SK-MEL-5 (cell line): ENCODE data around the gene BABAM1. TPM values are rescaled to one million over a fixed set of nuclear protein-coding genes. Genes with fewer than 3 reads are reported as not detected.

Experiments used
- DNase-seq: peaks from one replicate; pipeline ENCODE4 v3.0.0-alpha.2; 2016; ENCODE audit warnings: low read depth, low spot score
- in situ Hi-C: cut with HindIII; loops from 2 replicates; pipeline ENCODE4 v1.10.0; 2016; ENCODE audit warnings: low sequenced_read_pairs, high pct_unique_total_duplicates, low pct_unique_long_range_greater_than_20kb
- total RNA-seq: library from RNA; depleted of rRNA; stranded (reverse); fragments of >200 nt; shearing (Covaris generic); gene quantifications from 2 replicates; pipeline ENCODE4 v1.2.3, GENCODE V29; 2014

Gene BABAM1
- total RNA-seq, 1 experiment from 2014 or later = 61.0 TPM

DNA sequence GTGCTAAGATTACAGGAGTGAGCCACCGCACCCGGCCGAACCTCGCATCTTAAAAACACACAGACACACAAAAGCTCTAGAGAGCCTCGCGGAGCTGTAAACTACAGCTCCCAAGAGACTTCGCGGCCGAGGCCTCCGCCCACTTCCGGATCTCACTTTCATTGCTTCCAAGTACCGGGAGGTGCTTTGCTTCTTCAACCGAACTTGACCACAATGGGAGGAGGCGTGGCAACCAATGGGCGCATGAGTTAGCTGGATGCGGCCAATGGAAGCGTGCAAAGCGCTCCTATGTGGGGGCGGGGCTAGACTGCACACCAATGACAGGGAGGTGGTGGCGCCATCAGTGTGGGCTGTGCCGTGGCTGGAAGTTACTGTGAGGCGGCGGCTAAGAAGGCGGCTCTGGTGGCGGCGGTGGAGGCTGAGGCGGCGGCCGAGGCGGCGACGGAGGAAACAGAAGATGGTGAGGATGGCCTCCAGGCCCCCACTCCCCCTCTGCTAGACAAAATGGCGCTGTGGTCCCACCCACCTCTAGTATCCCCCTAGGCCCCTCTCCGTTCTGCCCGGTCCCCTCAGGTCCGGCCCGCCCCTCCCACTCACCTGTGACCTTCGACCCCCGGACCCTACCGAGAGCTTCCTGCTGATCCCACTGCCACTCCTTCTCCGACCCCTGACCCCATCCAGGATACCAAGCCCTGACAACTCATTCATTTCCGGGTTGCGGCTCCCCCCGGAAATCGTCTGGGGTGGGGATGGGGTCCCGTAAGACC, 42.1 kb downstream of the BABAM1 start, which contains the start of gene DDA1:
Gene DDA1 (plus strand): TSS at position 366 of the 767 bp plus-strand sequence. CDS start 92 bp downstream, at position 458.
- peak; percentile 99 for DNase-seq
- in situ Hi-C loops = no loop called here

DNA sequence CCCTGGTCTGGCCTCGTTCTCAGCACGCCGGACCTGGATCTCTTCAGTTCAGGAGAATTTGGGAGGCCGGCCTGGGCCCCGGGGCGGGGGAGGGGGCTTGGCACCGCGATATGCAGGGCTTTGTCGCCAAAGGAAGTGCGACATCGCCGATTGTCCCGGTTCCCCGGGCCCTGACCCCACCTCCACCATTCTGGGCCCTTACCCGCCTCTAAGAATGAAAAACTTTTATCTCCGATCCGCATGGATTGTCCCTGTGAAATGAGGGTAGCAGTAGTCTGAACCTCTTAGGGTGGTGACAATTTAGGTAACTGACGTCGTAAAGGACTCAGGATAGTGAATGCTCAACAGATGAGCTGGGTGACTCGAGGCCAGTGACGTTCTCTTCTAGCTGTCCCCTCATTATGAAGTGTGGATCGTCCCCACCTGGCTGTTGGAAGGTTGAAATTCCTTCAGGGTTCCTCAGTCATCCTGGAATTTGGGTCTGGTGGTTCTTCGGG, 42.8 kb downstream of the BABAM1 start:
- in situ Hi-C loops = no loop called here

DNA sequence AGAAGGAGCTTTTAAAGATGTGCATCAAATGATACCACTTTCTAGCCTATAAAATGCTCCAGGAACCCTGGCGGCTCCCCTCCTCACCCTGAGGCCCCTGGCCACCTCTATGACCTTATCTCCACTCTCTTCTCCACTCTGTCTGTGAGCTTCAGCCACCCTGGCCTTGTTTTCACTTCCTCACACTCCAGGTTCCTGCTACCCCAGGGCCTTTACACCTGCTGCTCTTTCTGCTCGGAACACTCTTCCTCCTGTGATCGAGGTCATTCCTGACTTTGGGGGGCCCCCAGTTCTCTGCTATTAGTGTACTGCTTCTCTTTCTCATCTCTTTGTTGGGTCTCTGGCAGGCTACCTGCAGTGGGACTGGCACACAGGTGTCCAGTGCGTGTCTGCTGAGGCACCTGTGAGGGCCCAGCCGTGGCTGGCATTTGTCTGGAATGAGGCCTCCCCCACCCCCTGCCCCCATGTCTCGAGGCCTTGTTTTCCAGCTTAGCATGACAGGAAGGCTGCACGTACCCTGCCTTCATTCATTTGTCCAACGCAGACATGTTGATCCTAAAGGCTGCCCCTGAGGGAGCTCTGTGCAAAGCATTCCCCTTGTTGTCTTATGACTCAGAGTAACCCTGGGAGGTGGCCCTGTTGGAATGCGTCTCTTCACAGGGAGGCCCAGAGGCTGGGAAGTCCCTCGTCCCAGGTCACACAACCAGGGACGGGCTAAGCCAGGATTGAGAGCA, 44.4 kb downstream of the BABAM1 start:
- no peak for DNase-seq
- in situ Hi-C loops = no loop called here

More for the DNA sequence above, 42.8 kb downstream of the BABAM1 start:
- no peak for DNase-seq

DNA sequence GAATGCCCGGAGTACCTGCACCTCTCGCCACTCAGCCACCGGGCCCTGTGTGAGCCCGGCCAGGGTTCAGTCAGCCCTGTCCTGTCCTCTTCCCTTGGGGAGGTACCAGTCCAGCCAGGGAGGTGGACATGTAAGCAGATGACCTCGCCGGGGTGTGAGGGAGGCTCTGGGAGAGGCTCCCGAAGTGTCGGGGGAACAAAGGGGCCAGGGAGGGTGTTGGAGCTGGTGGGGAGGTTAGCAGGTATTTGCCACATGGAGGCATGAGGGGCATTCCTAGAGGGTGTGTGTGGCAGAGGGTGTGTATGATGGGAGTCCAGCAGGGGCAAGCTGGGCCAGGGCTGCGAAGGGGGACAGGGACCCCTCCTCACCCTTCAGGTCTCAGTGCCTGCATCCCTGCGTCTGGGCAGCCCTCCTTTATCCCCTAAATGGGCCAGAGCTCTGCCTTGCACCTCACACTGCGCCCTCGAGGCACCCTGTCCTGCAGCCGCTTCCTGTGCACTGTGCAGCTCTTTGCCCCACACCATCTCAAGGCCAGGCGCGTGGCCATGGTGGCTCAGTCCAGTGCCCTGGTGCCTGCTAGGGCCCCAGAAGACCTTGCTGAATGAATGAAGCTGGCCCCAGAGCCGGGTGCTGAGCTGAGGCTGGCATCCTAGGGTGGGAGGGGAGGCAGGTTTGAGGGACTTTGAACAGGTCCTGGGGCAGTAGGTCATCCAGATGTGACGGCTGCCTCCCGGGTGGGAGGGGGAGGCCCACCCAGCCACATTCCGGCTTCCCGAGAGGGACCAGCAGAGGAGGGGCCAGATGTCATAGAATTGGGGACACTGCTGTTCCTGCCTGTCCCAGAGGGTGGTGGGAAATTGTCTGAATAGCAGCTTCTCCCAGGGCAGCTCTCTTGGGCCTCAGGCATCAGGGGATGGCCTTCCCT, 45.2 kb downstream of the BABAM1 start:
- in situ Hi-C loops = no loop called here
- no peak for DNase-seq

DNA sequence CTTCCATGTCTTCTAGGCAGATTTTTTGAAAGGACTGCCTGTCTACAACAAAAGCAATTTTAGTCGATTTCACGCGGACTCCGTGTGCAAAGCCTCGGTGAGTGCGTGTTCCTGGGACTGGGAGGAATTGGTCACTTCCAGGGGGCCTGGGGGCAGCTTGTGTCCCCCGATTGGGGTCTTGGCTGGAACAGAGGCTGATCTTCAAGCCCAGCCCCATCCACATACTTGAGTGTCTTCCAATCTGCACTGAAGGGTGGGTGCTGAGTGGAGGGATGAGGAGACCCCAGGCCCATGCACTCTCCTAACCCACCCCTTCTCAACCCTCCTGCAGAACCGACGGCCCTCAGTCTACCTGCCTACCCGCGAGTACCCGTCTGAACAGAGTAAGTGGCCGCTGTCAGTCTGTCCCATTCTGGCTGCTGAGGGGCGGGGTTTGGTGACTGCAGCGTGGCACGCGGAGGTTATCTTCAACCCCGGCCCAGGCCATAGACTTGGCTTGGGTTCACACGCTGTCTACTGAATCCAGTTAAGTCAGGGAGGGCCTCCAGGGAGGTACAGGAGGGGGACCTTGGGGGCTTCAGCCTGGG, 46.9 kb downstream of the BABAM1 start:
- DNase-seq = no peak
- in situ Hi-C loops = no loop called here

DNA sequence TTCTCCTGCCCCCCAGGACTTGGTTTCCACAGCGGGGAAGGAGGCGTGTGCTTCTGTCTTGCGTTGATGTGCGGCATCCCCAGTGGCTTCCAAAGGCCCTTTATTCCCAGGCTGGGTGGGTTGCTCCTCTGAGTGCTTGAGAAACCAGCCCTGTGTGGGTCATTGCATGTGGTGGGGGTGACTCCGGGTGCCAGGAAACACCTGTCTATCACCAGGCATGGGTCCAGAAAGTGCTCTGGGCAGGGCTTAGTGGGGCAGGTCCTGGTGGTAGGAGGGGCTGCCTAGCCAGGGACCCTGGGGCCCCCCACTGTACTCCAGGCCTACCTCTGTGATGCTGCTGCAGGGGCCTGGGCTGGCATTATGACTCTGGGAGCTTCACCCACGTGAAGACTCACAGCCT, 51.7 kb downstream of the BABAM1 start:
- in situ Hi-C loops = no loop called here
- no peak for DNase-seq

DNA sequence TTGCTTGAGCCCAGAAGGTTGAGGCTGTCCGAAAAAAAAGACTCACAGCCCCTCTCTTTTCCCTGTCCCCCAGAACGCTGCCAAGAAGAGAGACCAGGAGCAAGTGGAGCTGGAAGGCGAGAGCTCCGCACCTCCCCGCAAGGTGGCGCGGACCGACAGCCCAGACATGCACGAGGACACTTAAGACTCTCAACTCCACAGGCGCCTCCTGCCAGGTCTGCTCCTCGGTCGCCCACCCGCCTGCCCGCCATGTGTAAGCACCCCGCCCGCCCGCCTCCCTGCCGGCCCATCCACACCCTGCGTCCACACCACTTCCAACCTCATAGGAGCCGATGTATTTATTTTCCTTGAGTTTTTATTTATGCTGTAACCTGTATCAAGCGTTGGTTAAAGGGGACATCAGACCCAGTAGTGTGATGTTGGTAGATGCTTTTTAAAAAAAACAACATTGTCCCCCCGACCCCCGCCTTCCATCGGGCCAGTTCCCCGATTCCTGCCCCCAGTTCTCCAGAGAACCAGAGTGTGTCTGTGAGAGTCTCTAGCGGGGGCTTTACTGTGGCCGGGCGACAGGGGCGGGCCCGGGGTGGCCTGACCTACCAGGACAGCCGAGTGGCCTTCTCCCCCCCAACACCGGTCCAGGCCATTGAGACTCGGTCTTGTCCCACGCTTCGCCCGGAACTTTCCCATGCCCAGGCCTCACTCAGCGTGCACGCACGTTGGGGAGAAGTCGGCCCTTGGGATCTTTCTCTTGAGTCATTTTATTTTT, 52.4 kb downstream of the BABAM1 start:
- DNase-seq = no peak
- in situ Hi-C loops = no loop called here

DNA sequence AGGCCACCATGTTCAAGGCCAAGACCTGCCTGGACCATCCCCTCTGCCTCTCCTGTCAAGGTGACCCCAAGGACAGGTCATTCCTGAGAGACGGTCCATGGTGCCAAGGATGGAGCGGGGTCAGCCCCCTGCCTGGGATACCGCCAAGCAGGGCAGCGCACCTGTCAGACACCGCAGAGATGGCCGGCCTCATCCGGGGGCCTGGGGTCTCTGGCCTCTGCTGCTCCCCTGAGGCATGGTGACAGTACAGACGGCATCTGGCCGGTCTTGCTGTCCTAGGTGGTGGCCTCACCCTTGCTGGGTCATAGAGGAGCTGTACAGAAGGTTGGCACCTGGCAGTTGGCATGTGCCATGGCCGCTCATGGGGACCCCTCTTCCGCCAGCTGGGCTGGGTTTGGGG, 53.2 kb downstream of the BABAM1 start:
- in situ Hi-C loops = no loop called here
- DNase-seq = no peak

DNA sequence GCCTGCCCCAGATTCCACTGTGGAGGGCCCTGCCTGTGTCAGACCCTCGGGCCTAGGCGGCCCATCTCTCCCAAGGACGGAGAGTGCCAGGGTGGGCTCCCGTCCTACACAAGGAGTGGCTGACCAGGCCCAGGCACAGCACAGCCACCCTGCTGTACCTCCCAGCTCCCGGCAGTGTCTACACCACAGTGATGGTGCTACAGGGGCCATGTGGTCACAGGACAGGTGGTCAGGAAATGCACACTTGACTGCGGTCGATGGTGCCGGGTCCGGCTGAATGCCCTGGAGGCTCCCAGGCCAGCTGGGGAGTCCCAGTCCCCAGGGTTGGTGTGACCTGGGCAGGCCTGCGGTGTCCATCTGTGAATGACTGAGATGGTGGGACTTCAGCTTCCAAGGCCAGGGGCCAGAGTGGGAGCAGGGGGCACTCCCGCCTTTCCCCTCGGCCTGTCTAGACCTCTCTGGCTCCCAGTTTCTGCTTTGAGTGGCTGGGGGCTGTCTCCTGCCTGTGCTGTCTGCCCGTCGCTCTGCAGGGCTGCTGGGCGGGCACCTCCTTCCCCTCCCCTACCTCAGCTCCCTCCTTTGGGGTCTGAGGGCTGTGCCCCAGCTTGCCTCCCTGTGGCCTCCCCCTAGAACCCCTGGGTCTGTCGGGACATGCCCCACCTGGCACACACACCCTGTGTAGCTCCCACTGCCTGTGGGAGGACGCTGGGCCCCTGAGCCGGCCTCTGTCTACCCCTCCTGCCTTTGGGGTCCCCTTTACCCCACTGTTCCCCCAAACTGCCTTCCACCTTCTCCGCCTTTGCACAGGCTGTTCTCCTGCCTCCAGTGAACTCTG, 54.6 kb downstream of the BABAM1 start:
- in situ Hi-C loops = no loop called here
- no peak for DNase-seq

DNA sequence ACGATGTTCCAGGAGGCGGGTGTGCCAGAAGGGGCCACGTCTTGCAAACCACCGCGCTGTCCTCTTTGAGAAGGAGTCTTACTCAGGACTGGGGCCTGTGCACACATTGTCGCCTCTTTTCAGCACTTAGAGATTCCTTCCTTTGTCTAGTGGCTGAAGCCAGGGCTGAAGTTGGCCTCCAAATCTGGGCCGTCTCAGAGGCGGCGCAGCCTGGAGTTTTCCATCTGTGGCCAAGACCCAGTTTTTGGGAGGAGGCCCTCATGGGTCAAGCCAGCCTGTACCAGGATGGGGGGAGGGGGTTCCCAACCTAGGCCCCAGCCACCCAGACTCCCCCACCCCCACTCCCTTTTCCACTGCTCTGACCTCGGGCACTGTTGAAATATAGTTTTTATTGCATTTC, 55.6 kb downstream of the BABAM1 start:
- no peak for DNase-seq

DNA sequence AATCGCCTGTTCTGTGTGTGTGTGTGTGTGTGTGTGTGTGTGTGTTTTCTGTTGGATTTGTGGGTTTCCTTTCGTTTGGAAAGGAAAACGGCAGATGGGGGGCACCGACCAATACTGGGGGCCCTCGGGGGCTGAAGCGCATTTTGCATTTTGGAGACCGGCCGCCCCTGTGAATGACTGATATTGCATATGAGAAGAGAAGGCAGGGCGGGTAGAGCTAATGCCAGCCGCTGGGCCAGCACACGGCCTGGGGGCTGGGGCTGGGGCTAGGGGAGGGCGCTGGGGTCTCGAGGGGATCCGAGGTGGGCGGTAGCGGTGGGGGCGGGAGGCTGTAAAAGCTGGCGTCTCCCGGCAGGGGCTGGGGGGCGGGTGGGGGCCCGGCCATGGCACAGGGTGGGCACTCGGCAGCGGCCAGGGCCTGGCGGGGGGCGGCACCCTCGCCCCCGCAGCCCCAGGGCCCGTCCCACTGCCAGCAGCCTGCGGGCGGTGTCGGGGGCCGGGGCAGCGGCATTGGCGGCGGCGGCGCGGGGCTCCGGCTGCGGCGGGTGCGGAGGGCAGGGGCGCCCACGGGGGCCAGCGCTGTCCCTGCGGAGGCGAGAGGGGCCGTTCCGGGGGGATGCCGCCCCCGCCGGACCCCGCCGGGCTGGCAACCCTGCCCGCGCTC, 56.2 kb downstream of the BABAM1 start:
- in situ Hi-C loops = no loop called here
- no peak for DNase-seq

More for the DNA sequence above, 55.6 kb downstream of the BABAM1 start:
- in situ Hi-C loops = no loop called here

DNA sequence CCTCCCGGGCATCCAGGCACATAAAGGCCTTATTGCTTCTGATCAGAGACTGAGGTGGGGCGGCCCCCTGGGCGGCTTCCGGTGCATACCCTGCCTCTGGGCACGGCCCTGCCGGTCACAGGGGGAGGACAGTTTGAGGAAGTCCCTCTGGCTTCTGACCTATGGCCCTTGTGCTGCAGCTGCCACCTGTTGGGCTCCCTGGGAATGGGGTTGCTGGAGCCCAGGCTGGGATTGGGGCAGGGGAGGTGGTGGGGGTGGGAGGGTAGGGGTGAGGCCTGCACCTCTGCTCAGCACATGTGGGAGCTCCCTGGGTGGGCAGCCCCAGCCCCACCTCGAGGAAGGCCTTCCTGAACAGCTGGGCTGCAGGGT, 56.7 kb downstream of the BABAM1 start:
- in situ Hi-C loops = no loop called here
- DNase-seq = no peak

DNA sequence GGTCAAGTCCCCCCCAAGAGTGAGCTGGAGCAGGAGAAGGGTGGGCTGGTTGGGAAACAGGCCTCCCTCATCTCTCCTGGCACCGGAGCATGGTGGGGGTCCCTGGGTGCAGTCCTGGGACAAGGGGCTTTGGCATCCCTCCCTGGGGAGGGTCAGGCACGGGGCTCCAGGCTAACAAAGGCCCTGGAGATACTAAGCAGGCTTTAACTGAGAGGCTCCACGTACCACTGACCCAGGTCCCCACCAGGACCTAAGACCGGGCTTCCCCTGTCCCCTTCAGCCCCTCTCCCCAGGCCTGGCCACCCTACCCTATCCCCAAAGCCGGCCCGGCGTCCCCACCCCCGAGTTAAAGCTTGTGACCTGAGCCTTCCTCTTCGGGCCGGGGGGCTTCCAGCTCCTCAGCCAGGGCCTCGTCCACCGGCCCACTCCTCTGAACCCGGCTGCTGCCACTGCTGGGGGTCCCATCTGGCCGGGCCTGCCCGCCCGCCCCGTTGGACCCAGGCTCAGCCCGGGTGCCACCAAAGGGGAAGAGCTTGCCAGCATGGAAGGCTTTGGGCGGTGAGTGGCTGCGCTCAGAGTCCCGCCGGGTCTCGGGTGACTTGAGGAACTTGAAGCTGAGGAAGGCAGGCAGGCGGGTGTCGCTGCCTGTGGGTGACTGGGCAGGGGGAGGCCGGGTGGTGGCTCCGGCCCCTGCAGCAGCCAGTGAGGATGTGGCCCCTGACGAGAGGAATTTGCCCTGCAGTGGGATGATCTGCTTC, 57.3 kb downstream of the BABAM1 start:
- in situ Hi-C loops = no loop called here
- DNase-seq = no peak

DNA sequence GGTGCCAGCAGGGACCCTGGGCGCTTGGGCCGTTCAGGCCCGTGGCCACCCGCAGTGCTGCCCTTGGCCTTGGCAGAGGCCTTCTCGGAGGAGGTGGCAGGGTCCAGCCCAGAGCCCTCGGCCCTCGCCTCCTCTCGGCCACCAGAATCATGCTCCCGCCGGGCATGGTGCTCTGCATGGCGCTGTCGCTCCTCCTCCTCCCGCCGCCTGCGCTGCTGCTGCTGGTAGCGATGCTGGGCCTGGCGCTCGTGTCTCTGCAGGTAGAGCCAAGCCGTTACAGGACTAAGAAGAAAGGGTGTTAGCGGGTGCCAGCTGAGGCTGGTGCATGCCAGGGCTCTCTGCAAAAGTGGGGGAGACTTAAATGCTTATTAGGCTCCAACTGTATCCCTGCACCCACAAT, 57.9 kb downstream of the BABAM1 start:
- DNase-seq = no peak
- in situ Hi-C loops = no loop called here
